OCI-LY1 (cell line): ENCODE data around the gene LDLRAD3.

Source experiments
- H2AFZ ChIP-seq: fragments of 200-600 bp; sonication (generic), shearing (Covaris generic); 2 replicates; pipeline ENCODE4 v1.6.0; 2014; ENCODE audit warnings: antibody characterized with exemption, mild to moderate bottlenecking, low read length
- H3F3A ChIP-seq: fragments of 200-600 bp; sonication (generic), shearing (Covaris generic); 2 replicates; pipeline ENCODE4 v1.6.0; 2014; ENCODE audit warnings: mild to moderate bottlenecking, antibody characterized with exemption, low read length, moderate library complexity; ENCODE audit not compliant: insufficient read depth
- H3K27ac ChIP-seq: fragments of 200-600 bp; sonication (generic); 2 replicates; pipeline ENCODE4 v1.5.1; 2014; ENCODE audit warnings: low read length, mixed run types, mild to moderate bottlenecking, low read depth; ENCODE audit not compliant: poor library complexity, severe bottlenecking
- H3K27me3 ChIP-seq: fragments of 200-600 bp; sonication (generic); 2 replicates; pipeline ENCODE4 v1.6.0; 2014; ENCODE audit warnings: antibody characterized with exemption, mild to moderate bottlenecking, low read length, moderate library complexity; ENCODE audit not compliant: insufficient read depth
- H3K36me3 ChIP-seq: fragments of 200-600 bp; sonication (generic); 2 replicates; pipeline ENCODE4 v1.6.1; 2014; ENCODE audit warnings: mild to moderate bottlenecking, antibody characterized with exemption, low read length, moderate library complexity, mixed read lengths; ENCODE audit not compliant: insufficient read depth
- H3K4me1 ChIP-seq: fragments of 200-600 bp; sonication (generic); 2 replicates; pipeline ENCODE4 v1.5.1; 2014; ENCODE audit warnings: mild to moderate bottlenecking, low read length, moderate library complexity; ENCODE audit not compliant: insufficient read depth, severe bottlenecking
- H3K4me2 ChIP-seq: fragments of 200-600 bp; sonication (generic), shearing (Covaris generic); 2 replicates; pipeline ENCODE4 v1.6.1; 2014; ENCODE audit warnings: low read length
- H3K4me3 ChIP-seq: fragments of 200-600 bp; sonication (generic); 2 replicates; pipeline ENCODE4 v1.5.1; 2014; ENCODE audit warnings: low read length, low read depth, mild to moderate bottlenecking, mixed read lengths; ENCODE audit not compliant: poor library complexity, severe bottlenecking
- H3K79me2 ChIP-seq: fragments of 200-600 bp; shearing (Covaris generic); 2 replicates; pipeline ENCODE4 v1.6.1; 2016; ENCODE audit warnings: mixed run types, low read length, mixed read lengths; ENCODE audit not compliant: insufficient read depth
- H3K9ac ChIP-seq: fragments of 200-600 bp; sonication (generic), shearing (Covaris generic); 2 replicates; pipeline ENCODE4 v1.6.1; 2014; ENCODE audit warnings: mild to moderate bottlenecking, low read length, mixed read lengths
- H3K9me2 ChIP-seq: fragments of 200-600 bp; sonication (generic), shearing (Covaris generic); 2 replicates; pipeline ENCODE4 v1.6.1; 2014; ENCODE audit warnings: low read depth, mild to moderate bottlenecking, low read length, mixed read lengths
- H3K9me3 ChIP-seq: fragments of 200-600 bp; shearing (Covaris generic); 2 replicates; pipeline ENCODE4 v1.6.1; 2014; ENCODE audit warnings: low read length, mixed read lengths
- H4K20me1 ChIP-seq: fragments of 200-600 bp; sonication (generic), shearing (Covaris generic); 2 replicates; pipeline ENCODE4 v1.6.0; 2016; ENCODE audit warnings: mild to moderate bottlenecking, low read length; ENCODE audit not compliant: insufficient read depth
- CTCF ChIP-seq: fragments of 200-600 bp; sonication (generic), shearing (Covaris generic); IDR thresholded peaks from 2 replicates; pipeline ENCODE4 v1.5.1; 2017; ENCODE audit warnings: mild to moderate bottlenecking, antibody characterized with exemption, low read length, moderate library complexity, mixed read lengths
- EZH2 ChIP-seq: fragments of 200-600 bp; sonication (generic), shearing (Covaris generic); IDR thresholded peaks from 2 replicates; pipeline ENCODE4 v1.8.0; 2017; ENCODE audit warnings: borderline replicate concordance, mixed run types, mild to moderate bottlenecking, antibody characterized with exemption, low read length, moderate library complexity, mixed read lengths

Gene LDLRAD3

GRCh38 chr11:36149538-36150242, 205.8 kb downstream of the LDLRAD3 start:
- Histone ChIP-seq H3K4me2 (no peak overlapping the region), H3K4me1 (no peaks in the 10 kb centered on the region), H3K79me2 (no peaks in the 10 kb centered on the region), H3F3A (no peaks in the 10 kb centered on the region), H3K36me3 (no peaks in the 10 kb centered on the region), H3K27ac (no peak overlapping the region), H3K9me2 (no peaks in the 10 kb centered on the region), H3K27me3 (no peaks in the 10 kb centered on the region), H3K4me3 (no peak overlapping the region), H4K20me1 (no peaks in the 10 kb centered on the region), H2AFZ (no peak overlapping the region), H3K9me3 (no peaks in the 10 kb centered on the region), H3K9ac (no peak overlapping the region)
- TF ChIP-seq EZH2 (no peak), CTCF (peak; percentile 43)

DNA sequence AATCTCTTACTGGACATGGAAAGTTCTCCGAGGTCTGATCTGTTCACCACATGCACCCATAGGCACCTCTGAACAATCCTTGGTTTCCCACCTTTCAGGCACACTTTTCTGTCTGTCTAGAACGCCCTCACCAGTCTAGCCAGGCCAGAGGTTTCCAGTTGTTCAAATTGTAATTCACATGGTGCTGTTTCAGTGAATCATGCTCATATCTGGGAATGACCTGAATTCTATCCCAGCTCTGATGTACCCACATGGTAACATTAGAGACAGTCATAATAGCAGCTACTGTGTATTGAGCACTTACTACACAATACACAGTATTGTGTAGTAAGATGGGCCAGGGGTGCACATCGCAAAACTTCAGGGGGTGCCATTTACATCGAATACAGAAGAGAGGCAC, 207.1 kb downstream of the LDLRAD3 start:
- no peak overlapping the region for H3K9ac ChIP-seq
- H3K79me2 ChIP-seq = no peaks in the 10 kb centered on the region
- H3K4me3 ChIP-seq = no peak overlapping the region
- H3K27ac ChIP-seq = no peak overlapping the region
- no peaks in the 10 kb centered on the region for H3K27me3 ChIP-seq
- no peak overlapping the region for H3K4me2 ChIP-seq
- no peaks in the 10 kb centered on the region for H3K4me1 ChIP-seq
- no peaks in the 10 kb centered on the region for H3K9me3 ChIP-seq
- H3K9me2 ChIP-seq = no peaks in the 10 kb centered on the region
- no peaks in the 10 kb centered on the region for H3K36me3 ChIP-seq
- TF ChIP-seq CTCF = no peak
- no peak for TF ChIP-seq EZH2
- no peak overlapping the region for H2AFZ ChIP-seq
- H4K20me1 ChIP-seq = no peaks in the 10 kb centered on the region
- no peaks in the 10 kb centered on the region for H3F3A ChIP-seq

GRCh38 chr11:36151933-36152580, 208.2 kb downstream of the LDLRAD3 start:
- Histone ChIP-seq H3K9ac (no peak overlapping the region), H2AFZ (no peak overlapping the region), H3K9me2 (no peaks in the 10 kb centered on the region), H3K36me3 (no peaks in the 10 kb centered on the region), H3K4me2 (no peak overlapping the region), H3K4me3 (no peak overlapping the region), H3F3A (no peaks in the 10 kb centered on the region), H3K27ac (no peak overlapping the region), H3K9me3 (no peaks in the 10 kb centered on the region), H3K4me1 (no peaks in the 10 kb centered on the region), H3K79me2 (no peaks in the 10 kb centered on the region), H3K27me3 (no peaks in the 10 kb centered on the region), H4K20me1 (no peaks in the 10 kb centered on the region)
- no peak for TF ChIP-seq EZH2
- TF ChIP-seq CTCF = no peak
